Peyer's patch (tissue), 4 donors: ENCODE measurements around the gene DEAF1.

Experiments used
- CTCF ChIP-seq, 6 experiments: fragments of 450-650 bp in 4 of 6; fragments of 200-600 bp in 2 of 6; sonication (generic) in 1 of 6; IDR thresholded peaks; one replicate each; pipeline ENCODE4 v1.5.1; 2017 to 2019; ENCODE audit warnings: antibody characterized with exemption in 6 of 6, mild to moderate bottlenecking in 3 of 6, moderate library complexity in 1 of 6
- POLR2A ChIP-seq, 2 donors: fragments of 450-650 bp; IDR thresholded peaks; one replicate each; pipeline ENCODE4 v1.5.1; 2017; ENCODE audit warnings: antibody characterized with exemption in 2 of 2, mild to moderate bottlenecking in 2 of 2, moderate library complexity in 2 of 2

DNA sequence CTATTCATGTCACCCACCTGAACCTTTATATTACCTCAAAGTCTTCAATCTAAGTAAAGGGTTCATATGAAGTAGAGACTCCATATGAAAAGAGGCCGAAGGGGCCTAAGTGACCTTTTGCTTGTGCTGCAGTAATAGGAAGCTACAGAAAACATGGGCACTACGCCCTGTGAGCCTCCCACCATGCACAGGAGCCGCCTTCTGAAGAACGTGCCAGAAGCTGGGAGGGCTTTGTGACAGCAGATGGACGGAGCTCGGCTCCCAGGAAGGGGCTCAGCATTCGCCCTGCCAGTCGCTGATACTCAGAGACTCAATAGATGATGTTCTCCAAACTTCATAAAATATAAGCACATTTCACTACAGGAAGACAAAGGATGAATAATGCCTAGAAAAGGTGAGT is 21.2 kb downstream of the DEAF1 start:
- TF ChIP-seq CTCF (IDR thresholded peaks at IDR 0.05) (no peak), POLR2A (IDR thresholded peaks at IDR 0.05) (no peak)
